HG03460 (cell line): ENCODE measurements around the gene RAB29.
"Not testable (repeated sequence)": the region's sequence is repeated elsewhere in the genome, so short reads cannot be mapped to it uniquely, and the experiment has no call there.

Experiments
- ATAC-seq: cut with Tn5 transposase; IDR thresholded peaks from one replicate; pipeline ENCODE4 v1.9.1; 2021; ENCODE audit not compliant: unreplicated experiment

Gene RAB29

GRCh38 chr1:205726619-205727125 lies 48.6 kb downstream of the RAB29 start:
- ATAC-seq = no peak

GRCh38 chr1:205725514-205725913 lies 49.8 kb downstream of the RAB29 start:
- ATAC-seq = no peak

GRCh38 chr1:205720740-205721139 lies 54.5 kb downstream of the RAB29 start:
- ATAC-seq = not testable (repeated sequence)

DNA sequence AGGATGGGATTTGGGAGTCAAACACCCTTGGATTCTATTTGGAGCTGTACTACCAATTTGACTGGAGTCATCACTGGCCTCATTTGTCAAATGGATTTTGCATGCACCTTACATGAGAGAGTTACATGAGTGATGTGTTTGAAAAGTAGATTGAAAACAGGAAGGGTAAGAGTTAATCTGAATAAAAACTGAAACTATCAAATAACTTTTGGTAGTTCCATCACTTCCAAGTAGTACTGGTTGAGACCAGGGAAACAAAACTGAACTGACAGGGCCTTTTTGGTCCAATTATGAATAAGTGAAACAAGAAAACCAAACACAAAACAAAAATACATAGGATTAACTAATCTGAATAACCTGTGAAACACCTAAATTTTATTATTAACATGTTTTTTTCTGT lies 55.5 kb downstream of the RAB29 start:
- ATAC-seq = no peak

- no peak for ATAC-seq
Measured at GRCh38 chr1:205719015-205719414, 56.3 kb downstream of the RAB29 start.
